ENCODE measurements around the gene ATP6V1C2. TPM values are rescaled to one million over a fixed set of nuclear protein-coding genes. Genes with fewer than 3 reads are reported as not detected.

ATP6V1C2 gene
- 1,000 to 10,000 TPM in 1 of 4 donors, 100 to 1,000 TPM in 3; 142 to 1,335 (median 496) TPM for total RNA-seq

- H3K4me3 ChIP-seq, result peak within 1 kb of the TSS; percentile 56
- 2% methylated on average over 28 of the region's 99 CpGs for WGBS
- no peaks in the 10 kb centered on the region for H3K9me3 ChIP-seq
- peaks cover 33% of the 10 kb centered on the region for H3K4me1 ChIP-seq
- H3K27ac ChIP-seq, result peak within 1 kb of the TSS; percentile 69
- H3K36me3 ChIP-seq, result no peaks in the 10 kb centered on the region
- H3K27me3 ChIP-seq, result peaks cover 54% of the 10 kb centered on the region
- no peak for DNase-seq (ENCODE audit: low spot score in 2 of 2)
- no peak for TF ChIP-seq EP300 (IDR thresholded peaks at IDR 0.05)
- no peak for TF ChIP-seq POLR2A (IDR thresholded peaks at IDR 0.05)
- no peak for TF ChIP-seq CTCF (IDR thresholded peaks at IDR 0.05)
- no peak for TF ChIP-seq POLR2AphosphoS5 (IDR thresholded peaks at IDR 0.05)
These were observed at the start of gene ATP6V1C2 for GRCh38 chr2:10721396-10722251. ATP6V1C2 (plus strand) TSS chr2:10721630; CDS start chr2:10722850, 1,220 bp downstream.

GRCh38 chr2:10675131-10675530, 46.3 kb upstream of the ATP6V1C2 start:
- no peaks in the 10 kb centered on the region for H3K4me1 ChIP-seq
- H3K27ac ChIP-seq, result no peak overlapping the region
- 70% methylated on average over 1 of the region's 1 CpG for WGBS
- peaks cover 35% of the 10 kb centered on the region for H3K36me3 ChIP-seq
- no peak overlapping the region for H3K4me3 ChIP-seq
- TF ChIP-seq CTCF (IDR thresholded peaks at IDR 0.05), result no peak
- no peak for TF ChIP-seq POLR2AphosphoS5 (IDR thresholded peaks at IDR 0.05)
- TF ChIP-seq POLR2A (IDR thresholded peaks at IDR 0.05), result no peak
- TF ChIP-seq EP300 (IDR thresholded peaks at IDR 0.05), result no peak
- H3K27me3 ChIP-seq, result no peaks in the 10 kb centered on the region
- H3K9me3 ChIP-seq, result no peaks in the 10 kb centered on the region
- no peak for DNase-seq (ENCODE audit: low spot score in 2 of 2)

- peaks cover 40% of the 10 kb centered on the region for H3K36me3 ChIP-seq
- 100% methylated on average over 1 of the region's 1 CpG for WGBS
- no peak overlapping the region for H3K27ac ChIP-seq
- no peak for DNase-seq (ENCODE audit: low spot score in 2 of 2)
- no peak overlapping the region for H3K4me3 ChIP-seq
- H3K4me1 ChIP-seq, result no peaks in the 10 kb centered on the region
- no peak for TF ChIP-seq CTCF (IDR thresholded peaks at IDR 0.05)
- TF ChIP-seq EP300 (IDR thresholded peaks at IDR 0.05), result no peak
- no peak for TF ChIP-seq POLR2AphosphoS5 (IDR thresholded peaks at IDR 0.05)
- no peak for TF ChIP-seq POLR2A (IDR thresholded peaks at IDR 0.05)
- H3K27me3 ChIP-seq, result no peaks in the 10 kb centered on the region
- H3K9me3 ChIP-seq, result no peaks in the 10 kb centered on the region
These were observed 43.2 kb upstream of the ATP6V1C2 start for GRCh38 chr2:10678225-10678624.

- Histone ChIP-seq H3K27ac (no peak overlapping the region), H3K36me3 (peaks cover 47% of the 10 kb centered on the region), H3K27me3 (no peaks in the 10 kb centered on the region), H3K4me1 (no peaks in the 10 kb centered on the region), H3K9me3 (no peaks in the 10 kb centered on the region), H3K4me3 (no peak overlapping the region)
- no peak for DNase-seq (ENCODE audit: low spot score in 2 of 2)
- WGBS, result 88% methylated on average over 1 of the region's 1 CpG
- TF ChIP-seq EP300 (IDR thresholded peaks at IDR 0.05) (no peak), POLR2AphosphoS5 (IDR thresholded peaks at IDR 0.05) (no peak), CTCF (IDR thresholded peaks at IDR 0.05) (no peak), POLR2A (IDR thresholded peaks at IDR 0.05) (no peak)
These were observed 41.2 kb upstream of the ATP6V1C2 start for GRCh38 chr2:10680214-10680613.

- 84% methylated on average over 2 of the region's 2 CpGs for WGBS
- no peak for DNase-seq (ENCODE audit: low spot score in 2 of 2)
- TF ChIP-seq POLR2A (IDR thresholded peaks at IDR 0.05) (no peak), CTCF (IDR thresholded peaks at IDR 0.05) (no peak), POLR2AphosphoS5 (IDR thresholded peaks at IDR 0.05) (no peak), EP300 (IDR thresholded peaks at IDR 0.05) (no peak)
- H3K4me1 ChIP-seq, result peaks cover under 1% of the 10 kb centered on the region
- peaks cover 47% of the 10 kb centered on the region for H3K36me3 ChIP-seq
- no peaks in the 10 kb centered on the region for H3K27me3 ChIP-seq
- H3K4me3 ChIP-seq, result no peak overlapping the region
- H3K9me3 ChIP-seq, result no peaks in the 10 kb centered on the region
- H3K27ac ChIP-seq, result no peak overlapping the region
These were observed 40.5 kb upstream of the ATP6V1C2 start for GRCh38 chr2:10680957-10681356.
